HG03103 (cell line): ENCODE results near the gene TNMD.
"Not testable (repeated sequence)": the region's sequence is repeated elsewhere in the genome, so short reads cannot be mapped to it uniquely, and the experiment has no call there.

Source experiments
- ATAC-seq: cut with Tn5 transposase; IDR thresholded peaks from one replicate; pipeline ENCODE4 v1.9.1; 2021; ENCODE audit warnings: low read depth; ENCODE audit not compliant: unreplicated experiment

The TNMD gene

GRCh38 chrX:100584611-100585010 is at the start of gene TNMD:
TNMD (plus strand) TSS chrX:100584936; CDS start chrX:100585019, 83 bp downstream.
- ATAC-seq = no peak

- not testable (repeated sequence) for ATAC-seq
Measured at GRCh38 chrX:100565534-100565933, 19.2 kb upstream of the TNMD start.

GRCh38 chrX:100586747-100587146 is 2.0 kb downstream of the TNMD start:
- no peak for ATAC-seq

- no peak for ATAC-seq
Measured at GRCh38 chrX:100587861-100588260, 3.1 kb downstream of the TNMD start.

GRCh38 chrX:100591256-100592051 is 6.7 kb downstream of the TNMD start:
- no peak for ATAC-seq

- ATAC-seq = no peak
Measured at GRCh38 chrX:100593126-100593525, 8.4 kb downstream of the TNMD start.

- no peak for ATAC-seq
Measured at GRCh38 chrX:100593581-100593980, 8.8 kb downstream of the TNMD start.

- ATAC-seq = no peak
Measured at GRCh38 chrX:100596601-100597000, 11.9 kb downstream of the TNMD start.

GRCh38 chrX:100599456-100599855 is 14.7 kb downstream of the TNMD start:
- ATAC-seq = no peak

- ATAC-seq = no peak
Measured at GRCh38 chrX:100600340-100600739, 15.6 kb downstream of the TNMD start.

GRCh38 chrX:100600758-100601157 is 16.0 kb downstream of the TNMD start:
- no peak for ATAC-seq

- no peak for ATAC-seq
Measured at GRCh38 chrX:100606753-100607152, 22.0 kb downstream of the TNMD start.

GRCh38 chrX:100609591-100609990 is 24.9 kb downstream of the TNMD start:
- ATAC-seq = no peak

GRCh38 chrX:100611951-100612350 is 27.2 kb downstream of the TNMD start:
- no peak for ATAC-seq

GRCh38 chrX:100615005-100615404 is 30.3 kb downstream of the TNMD start:
- peak; percentile 99 for ATAC-seq

- no peak for ATAC-seq
Measured at GRCh38 chrX:100623001-100623400, 38.3 kb downstream of the TNMD start.

GRCh38 chrX:100625985-100626491 is 41.3 kb downstream of the TNMD start:
- peak; percentile 88 for ATAC-seq

GRCh38 chrX:100635040-100635439 is 50.3 kb downstream of the TNMD start:
- ATAC-seq = no peak

- ATAC-seq = no peak
Measured at GRCh38 chrX:100635989-100636320, 51.2 kb downstream of the TNMD start.

GRCh38 chrX:100636321-100636991 is 51.7 kb downstream of the TNMD start, which contains the start of gene TSPAN6:
TSPAN6 (minus strand) TSS chrX:100636806; CDS start chrX:100636694, 112 bp downstream.
- ATAC-seq = peak; percentile 96

- no peak for ATAC-seq
Measured at GRCh38 chrX:100642290-100642689, 57.6 kb downstream of the TNMD start.

GRCh38 chrX:100643212-100643611 is 58.5 kb downstream of the TNMD start:
- ATAC-seq = no peak
